HEK293 (cell line): ENCODE data around the gene GHRHR.

Experiments used
- CTCF ChIA-PET: fragments of 350-600 bp; formaldehyde crosslinking; extraction: SDS; loops from one replicate; lab custom pipeline; 2021; ENCODE audit warnings: antibody characterized with exemption; lab: Yijun Ruan, JAX
- POLR2A ChIA-PET: fragments of 300-600 bp; formaldehyde crosslinking; extraction: SDS; loops from one replicate; lab custom pipeline; 2020; ENCODE audit warnings: antibody characterized with exemption, inconsistent platforms; lab: Yijun Ruan, JAX
- H3K27ac ChIP-seq: fragments of 200-500 bp; sonication (Bioruptor generic); 2 replicates; pipeline ENCODE4 v1.5.1; 2014; ENCODE audit warnings: low read depth, low read length, control low read depth, inconsistent platforms; ENCODE audit errors: extremely low read depth
- H3K36me3 ChIP-seq, 2 experiments: fragments of 200-500 bp in 1 of 2; sonication (Bioruptor generic) in 1 of 2; 1 replicate in 1 of 2; 2 replicates in 1 of 2; pipeline ENCODE4 v1.5.1; 2014 to 2017; ENCODE audit warnings: inconsistent platforms in 2 of 2, low read length in 2 of 2; ENCODE audit not compliant: control insufficient read depth in 2 of 2, insufficient read depth in 1 of 2
- H3K4me1 ChIP-seq: fragments of 200-500 bp; sonication (Bioruptor generic); 2 replicates; pipeline ENCODE4 v1.5.1; 2014; ENCODE audit warnings: mild to moderate bottlenecking, low read length, inconsistent platforms; ENCODE audit not compliant: control insufficient read depth, insufficient read depth
- H3K4me3 ChIP-seq: 2 replicates; pipeline ENCODE4 v1.5.1; 2011; ENCODE audit warnings: low read depth, mild to moderate bottlenecking, control low read depth, low read length, moderate library complexity
- H3K9me3 ChIP-seq: fragments of 200-500 bp; sonication (Bioruptor generic); 2 replicates; pipeline ENCODE4 v1.5.1; 2014; ENCODE audit warnings: low read depth, low read length, inconsistent platforms; ENCODE audit not compliant: control insufficient read depth, insufficient read depth
- KLF16 ChIP-seq: fragments of 450-650 bp; formaldehyde crosslinking; IDR thresholded peaks from 2 replicates; pipeline ENCODE4 v1.5.1; 2017; ENCODE audit warnings: missing biosample characterization, missing genetic modification characterization
- KLF8 ChIP-seq: fragments of 450-650 bp; formaldehyde crosslinking; IDR thresholded peaks from 2 replicates; pipeline ENCODE4 v1.5.1; 2016; ENCODE audit warnings: missing biosample characterization, missing genetic modification characterization
- TCF7L2 ChIP-seq: IDR thresholded peaks from 2 replicates; pipeline ENCODE4 v1.6.1; 2011; ENCODE audit warnings: low read depth, mild to moderate bottlenecking, inconsistent platforms, low read length, moderate library complexity, borderline replicate concordance
- ZBTB1 ChIP-seq: fragments of 450-650 bp; formaldehyde crosslinking; IDR thresholded peaks from 2 replicates; pipeline ENCODE4 v1.5.1; 2016; ENCODE audit warnings: missing biosample characterization, missing genetic modification characterization
- ZBTB11 ChIP-seq: fragments of 450-650 bp; formaldehyde crosslinking; conservative IDR thresholded peaks from 2 replicates; pipeline ENCODE4 v1.5.1; 2016; ENCODE audit warnings: low read depth, missing biosample characterization, missing genetic modification characterization
- ZBTB17 ChIP-seq: fragments of 450-650 bp; formaldehyde crosslinking; IDR thresholded peaks from 2 replicates; pipeline ENCODE4 v1.5.1; 2016; ENCODE audit warnings: missing biosample characterization, missing genetic modification characterization
- ZBTB26 ChIP-seq: fragments of 450-650 bp; formaldehyde crosslinking; optimal IDR thresholded peaks from 2 replicates; pipeline ENCODE3; 2016; ENCODE audit warnings: missing biosample characterization, mild to moderate bottlenecking, missing genetic modification characterization
- ZNF10 ChIP-seq: fragments of 450-650 bp; formaldehyde crosslinking; IDR thresholded peaks from 2 replicates; pipeline ENCODE4 v1.5.1; 2017; ENCODE audit warnings: missing biosample characterization, missing genetic modification characterization
- ZNF174 ChIP-seq: fragments of 450-650 bp; formaldehyde crosslinking; IDR thresholded peaks from 2 replicates; pipeline ENCODE4 v1.5.0; 2017; ENCODE audit warnings: missing biosample characterization, mild to moderate bottlenecking, missing genetic modification characterization
- ZNF19 ChIP-seq: fragments of 450-650 bp; formaldehyde crosslinking; IDR thresholded peaks from 2 replicates; pipeline ENCODE4; 2016; ENCODE audit warnings: missing biosample characterization, missing genetic modification characterization, low read depth
- ZNF24 ChIP-seq: fragments of 450-650 bp; formaldehyde crosslinking; IDR thresholded peaks from 2 replicates; pipeline ENCODE4 v1.5.1; 2016; ENCODE audit warnings: missing biosample characterization, missing genetic modification characterization
- ZNF280D ChIP-seq: fragments of 450-650 bp; formaldehyde crosslinking; IDR thresholded peaks from 2 replicates; pipeline ENCODE4 v1.5.1; 2016; ENCODE audit warnings: missing biosample characterization, missing genetic modification characterization
- ZNF292 ChIP-seq: fragments of 450-650 bp; formaldehyde crosslinking; IDR thresholded peaks from 2 replicates; pipeline ENCODE4 v1.5.1; 2016; ENCODE audit warnings: low read depth, missing biosample characterization, missing genetic modification characterization, borderline replicate concordance
- ZNF518A ChIP-seq: fragments of 450-650 bp; formaldehyde crosslinking; conservative IDR thresholded peaks from 2 replicates; pipeline ENCODE4 v1.5.1; 2016; ENCODE audit warnings: low read depth, missing biosample characterization, missing genetic modification characterization
- ZNF560 ChIP-seq: fragments of 450-650 bp; formaldehyde crosslinking; IDR thresholded peaks from 2 replicates; pipeline ENCODE4 v1.5.1; 2017; ENCODE audit warnings: missing biosample characterization, missing genetic modification characterization, borderline replicate concordance
- ZNF585B ChIP-seq: fragments of 450-650 bp; formaldehyde crosslinking; IDR thresholded peaks from 2 replicates; pipeline ENCODE4 v1.5.1; 2016; ENCODE audit warnings: missing biosample characterization, missing genetic modification characterization
- ZNF837 ChIP-seq: fragments of 450-650 bp; formaldehyde crosslinking; IDR thresholded peaks from 2 replicates; pipeline ENCODE4 v1.5.1; 2016; ENCODE audit warnings: missing biosample characterization, missing genetic modification characterization
- ZSCAN18 ChIP-seq: fragments of 450-650 bp; formaldehyde crosslinking; IDR thresholded peaks from 2 replicates; pipeline ENCODE4 v1.5.1; 2016; ENCODE audit warnings: missing biosample characterization, missing genetic modification characterization

The GHRHR gene

GRCh38 chr7:31027161-31027965 lies 63.6 kb downstream of the GHRHR start:
- ChIA-PET CTCF (interaction anchor here (1.4 kb wide), 1 partner anchor 107 kb away, joined by 4 read pairs; no protein-coding TSS in a partner anchor), POLR2A (no interaction called here)
- Histone ChIP-seq H3K27ac (no peak overlapping the region), H3K4me1 (no peaks in the 10 kb centered on the region), H3K9me3 (no peaks in the 10 kb centered on the region), H3K36me3 (no peaks in the 10 kb centered on the region), H3K4me3 (no peak overlapping the region)
- TF ChIP-seq ZSCAN18 (tag by site-specific recombination) (no peak), ZBTB17 (tag by site-specific recombination) (no peak), ZNF585B (tag by site-specific recombination) (no peak), ZNF174 (no peak), ZNF10 (tag by site-specific recombination) (no peak), ZNF560 (tag by site-specific recombination) (no peak), ZNF292 (tag by site-specific recombination) (no peak), ZBTB11 (tag by site-specific recombination) (no peak)

GRCh38 chr7:31028006-31028405 lies 64.3 kb downstream of the GHRHR start:
- Histone ChIP-seq H3K36me3 (no peaks in the 10 kb centered on the region), H3K4me1 (no peaks in the 10 kb centered on the region), H3K27ac (no peak overlapping the region), H3K4me3 (no peak overlapping the region), H3K9me3 (no peaks in the 10 kb centered on the region)
- ChIA-PET POLR2A (no interaction called here), CTCF (interaction anchor here (1.0 kb wide), 1 partner anchor 101 kb away, joined by 4 read pairs; no protein-coding TSS in a partner anchor)
- no peak for TF ChIP-seq KLF16 (tag by site-specific recombination)
- TF ChIP-seq TCF7L2: no peak
- no peak for TF ChIP-seq KLF8 (tag by site-specific recombination)
- TF ChIP-seq ZNF19 (tag by site-specific recombination): no peak
- TF ChIP-seq ZNF837 (tag by site-specific recombination): no peak
- TF ChIP-seq ZBTB26 (tag by site-specific recombination): no peak
- TF ChIP-seq ZNF280D (tag by site-specific recombination): no peak
- no peak for TF ChIP-seq ZNF24 (tag by site-specific recombination)
- no peak for TF ChIP-seq ZNF518A
- TF ChIP-seq ZBTB1 (tag by site-specific recombination): no peak
